Fibroblast of pulmonary artery (primary cell): ENCODE measurements around the gene ARHGAP42.
"Not testable (repeated sequence)": the region's sequence is repeated elsewhere in the genome, so short reads cannot be mapped to it uniquely, and the experiment has no call there.

Experiments used
- DNase-seq: peaks from one replicate; pipeline ENCODE4 v3.0.0-alpha.2; 2010; ENCODE audit warnings: low read depth
- H3K4me3 ChIP-seq: replicated peaks from 2 replicates; pipeline ENCODE4 v1.5.1; 2011; ENCODE audit warnings: low read depth, mild to moderate bottlenecking, control low read depth, low read length, moderate library complexity
- TF ChIP-seq, protein P1 (sequence below): IDR thresholded peaks from 2 replicates; pipeline ENCODE4 v1.5.1; 2011; ENCODE audit warnings: mild to moderate bottlenecking, control low read depth, low read length, inconsistent platforms; ENCODE audit errors: missing control alignments

ARHGAP42 gene

DNA sequence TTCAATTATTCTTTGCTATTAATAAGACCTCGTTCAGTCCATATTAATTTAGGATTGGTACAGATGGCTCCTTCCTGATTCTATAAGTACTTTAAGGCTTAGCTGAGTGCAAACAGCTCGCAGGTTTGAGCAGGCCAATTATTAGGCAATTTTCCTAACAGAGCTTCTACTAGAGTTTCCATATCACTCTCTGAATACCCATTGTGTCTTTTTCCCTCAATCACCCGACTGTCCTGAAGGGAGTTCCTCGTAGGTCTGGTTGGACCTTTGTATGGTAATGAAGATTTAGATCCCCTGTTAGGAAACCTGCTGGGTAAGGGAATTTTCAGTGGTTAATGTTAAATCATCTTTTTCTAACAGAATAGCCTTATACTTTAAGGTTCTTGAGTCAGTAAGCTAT lies 61.1 kb downstream of the ARHGAP42 start:
- TF ChIP-seq, protein P1, sequence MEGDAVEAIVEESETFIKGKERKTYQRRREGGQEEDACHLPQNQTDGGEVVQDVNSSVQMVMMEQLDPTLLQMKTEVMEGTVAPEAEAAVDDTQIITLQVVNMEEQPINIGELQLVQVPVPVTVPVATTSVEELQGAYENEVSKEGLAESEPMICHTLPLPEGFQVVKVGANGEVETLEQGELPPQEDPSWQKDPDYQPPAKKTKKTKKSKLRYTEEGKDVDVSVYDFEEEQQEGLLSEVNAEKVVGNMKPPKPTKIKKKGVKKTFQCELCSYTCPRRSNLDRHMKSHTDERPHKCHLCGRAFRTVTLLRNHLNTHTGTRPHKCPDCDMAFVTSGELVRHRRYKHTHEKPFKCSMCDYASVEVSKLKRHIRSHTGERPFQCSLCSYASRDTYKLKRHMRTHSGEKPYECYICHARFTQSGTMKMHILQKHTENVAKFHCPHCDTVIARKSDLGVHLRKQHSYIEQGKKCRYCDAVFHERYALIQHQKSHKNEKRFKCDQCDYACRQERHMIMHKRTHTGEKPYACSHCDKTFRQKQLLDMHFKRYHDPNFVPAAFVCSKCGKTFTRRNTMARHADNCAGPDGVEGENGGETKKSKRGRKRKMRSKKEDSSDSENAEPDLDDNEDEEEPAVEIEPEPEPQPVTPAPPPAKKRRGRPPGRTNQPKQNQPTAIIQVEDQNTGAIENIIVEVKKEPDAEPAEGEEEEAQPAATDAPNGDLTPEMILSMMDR: no peak
- H3K4me3 ChIP-seq: no peak overlapping the region
- DNase-seq: no peak

DNA sequence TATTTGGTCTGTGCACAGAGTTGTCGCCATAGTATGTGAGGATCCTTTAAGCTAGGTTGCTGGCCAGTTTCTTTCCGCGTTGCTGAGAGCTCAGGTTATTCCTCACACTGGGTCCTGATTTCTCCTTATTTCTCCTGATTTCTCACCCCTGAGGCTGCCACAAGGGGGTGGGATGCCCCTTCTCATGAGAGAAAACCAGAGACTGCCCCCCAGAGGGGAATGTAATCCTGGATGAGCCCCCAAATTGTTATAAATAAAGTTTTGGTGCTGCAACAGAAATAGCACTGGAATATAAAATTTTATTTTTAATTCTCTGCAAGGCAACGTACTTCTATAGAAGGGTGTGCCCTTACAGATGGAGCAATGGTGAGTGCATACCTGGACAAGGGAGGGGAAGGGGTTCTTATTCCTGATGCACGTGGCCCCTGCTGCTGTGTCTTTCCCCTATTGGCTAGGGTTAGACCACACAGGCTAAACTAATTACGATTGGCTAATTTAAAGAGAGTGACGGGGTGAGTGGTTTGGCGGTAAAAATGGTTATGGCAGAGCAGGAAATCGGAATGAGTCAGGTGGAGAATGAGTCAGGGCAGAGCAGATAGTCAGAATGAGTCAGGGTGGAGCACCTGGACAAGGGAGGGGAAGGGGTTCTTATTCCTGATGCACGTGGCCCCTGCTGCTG lies 62.9 kb downstream of the ARHGAP42 start:
- DNase-seq, H3K4me3 ChIP-seq: not testable (repeated sequence)

DNA sequence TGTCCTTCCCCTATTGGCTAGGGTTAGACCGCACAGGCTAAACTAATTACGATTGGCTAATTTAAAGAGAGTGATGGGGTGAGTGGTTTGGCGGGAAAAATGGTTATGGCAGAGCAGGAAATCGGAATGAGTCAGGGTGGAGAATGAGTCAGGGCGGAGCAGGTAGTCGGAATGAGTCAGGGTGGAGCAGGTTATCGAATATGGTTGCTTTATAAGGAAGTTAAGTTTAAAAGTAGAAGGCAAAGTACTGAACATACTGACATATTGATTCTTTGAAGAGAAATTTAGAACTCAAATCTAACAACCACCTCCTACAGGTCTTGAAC lies 63.4 kb downstream of the ARHGAP42 start:
- not testable (repeated sequence) for DNase-seq, H3K4me3 ChIP-seq

DNA sequence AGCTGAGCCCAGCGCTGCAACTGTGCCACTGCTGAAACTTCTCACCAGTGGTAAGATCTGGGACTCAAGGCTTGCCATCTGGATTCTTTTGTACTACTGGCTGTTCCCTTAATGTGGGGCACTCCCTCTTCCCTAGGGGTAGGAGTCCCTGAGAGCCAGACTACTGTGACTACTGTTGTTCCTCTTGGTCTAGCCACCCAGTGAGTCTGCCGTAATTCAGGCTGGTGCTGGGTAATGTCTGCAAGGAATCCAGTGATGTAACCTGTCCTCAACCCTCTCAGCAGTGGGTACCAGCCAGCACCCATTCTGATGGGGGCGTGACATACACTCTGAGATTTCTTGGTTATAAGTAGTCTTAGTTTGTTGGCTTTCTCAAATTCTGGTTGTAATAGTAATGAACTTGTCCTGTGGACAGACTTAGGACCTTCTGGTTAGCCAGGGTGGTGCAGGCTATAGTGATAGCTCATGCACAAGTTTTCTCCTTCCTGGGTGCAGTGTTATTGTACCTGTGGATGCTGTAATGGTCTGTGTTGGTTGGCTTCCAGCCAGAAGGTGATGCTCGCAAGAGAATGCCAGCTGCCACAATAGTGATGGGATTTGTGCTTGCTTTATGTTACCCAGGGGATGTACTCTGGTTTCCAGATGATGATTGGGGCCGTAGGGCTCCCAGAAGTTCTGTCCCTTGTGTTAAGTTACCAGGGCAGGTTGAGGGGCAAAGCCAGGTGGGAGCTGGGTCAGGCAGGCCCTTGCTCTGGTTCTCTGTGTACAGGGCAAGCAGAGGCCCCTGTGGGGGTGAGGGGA lies 65.5 kb downstream of the ARHGAP42 start:
- DNase-seq: no peak
- H3K4me3 ChIP-seq: no peak overlapping the region
- TF ChIP-seq, protein P1: no peak

DNA sequence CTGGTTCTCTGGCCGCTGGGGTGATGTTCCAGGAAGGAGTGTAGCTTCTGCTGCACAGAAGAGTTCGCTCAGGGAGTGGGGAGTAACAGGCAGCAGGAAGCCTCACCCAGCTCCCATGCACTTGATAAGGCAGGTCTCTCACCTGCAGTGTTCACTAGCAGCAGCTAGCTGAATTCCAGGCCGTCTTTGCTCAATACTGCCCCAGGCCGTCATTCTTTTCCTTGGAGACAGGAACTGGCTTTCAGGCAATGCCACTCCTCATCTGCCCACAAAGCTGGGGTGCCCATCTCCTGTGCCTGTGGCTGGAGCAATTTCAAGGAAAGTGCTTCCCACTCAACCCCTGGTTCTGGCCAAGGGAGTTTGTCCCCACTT lies 66.1 kb downstream of the ARHGAP42 start:
- TF ChIP-seq, protein P1: no peak
- DNase-seq: no peak
- H3K4me3 ChIP-seq: no peak overlapping the region

DNA sequence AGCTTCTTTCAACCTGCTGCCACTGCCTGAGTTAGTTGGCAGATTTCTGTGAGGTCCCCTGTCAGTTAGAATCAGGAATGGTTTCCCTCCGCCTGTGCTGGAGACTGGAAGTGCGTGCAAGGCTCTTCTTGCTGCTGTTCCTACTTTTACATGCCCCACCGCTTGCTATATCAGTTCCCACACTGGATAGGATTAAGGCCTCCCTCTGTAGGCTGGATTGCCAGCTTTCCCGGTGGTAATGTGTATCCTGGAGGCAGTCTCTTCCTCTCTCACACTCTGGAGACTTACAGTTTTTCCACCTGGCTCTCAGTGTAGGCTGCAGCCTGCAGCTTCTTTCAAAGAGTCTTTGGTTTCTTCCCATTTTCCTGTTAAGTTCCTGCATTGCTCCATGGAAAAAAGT lies 66.5 kb downstream of the ARHGAP42 start:
- no peak for DNase-seq
- TF ChIP-seq, protein P1: no peak
- no peak overlapping the region for H3K4me3 ChIP-seq

DNA sequence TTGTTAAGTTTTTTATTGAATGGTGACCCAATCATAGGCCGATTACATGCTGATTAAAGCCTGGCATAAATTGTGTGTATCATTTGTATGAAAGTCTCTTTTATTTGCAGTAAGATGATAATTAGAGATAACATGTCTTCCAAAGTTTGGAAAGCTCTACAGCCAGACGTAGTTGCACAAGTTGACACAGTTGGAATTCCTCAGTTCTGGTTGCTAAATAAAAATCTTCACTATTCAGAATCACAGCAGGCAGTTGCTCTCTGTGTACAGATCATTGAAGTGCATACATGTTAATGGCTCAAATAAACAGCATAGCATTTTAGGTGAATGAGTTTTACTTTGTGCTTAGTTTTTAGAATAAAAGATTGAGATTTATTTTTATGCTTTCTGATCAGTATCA lies 69.5 kb downstream of the ARHGAP42 start:
- TF ChIP-seq, protein P1: no peak
- peak; percentile 50 for DNase-seq
- H3K4me3 ChIP-seq: no peak overlapping the region

DNA sequence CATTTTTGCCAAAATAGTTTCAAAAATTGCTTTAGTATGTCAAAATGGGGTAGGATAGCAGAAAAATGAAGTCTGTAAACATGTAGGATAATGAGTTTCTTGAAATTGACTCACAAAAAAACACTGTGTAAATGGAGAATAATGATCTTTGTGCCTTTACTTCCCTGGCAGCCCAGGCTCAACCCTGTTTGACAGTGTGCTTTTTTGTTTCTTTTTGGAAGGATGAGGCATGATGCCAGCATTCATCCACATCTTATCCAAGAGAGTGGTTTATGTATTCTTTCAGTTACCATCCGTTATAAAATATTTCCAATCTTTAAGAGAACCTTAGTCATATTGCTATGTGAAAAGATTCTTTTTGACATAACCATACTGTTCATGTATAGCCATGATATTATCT lies 70.6 kb downstream of the ARHGAP42 start:
- H3K4me3 ChIP-seq: no peak overlapping the region
- no peak for DNase-seq
- TF ChIP-seq, protein P1: no peak
